Lung (tissue), 12 donors: ENCODE data around the gene ZGLP1. TPM values are rescaled to one million over a fixed set of nuclear protein-coding genes. Genes with fewer than 3 reads are reported as not detected.
A peak's percentile ranks its signal among the peaks of the same experiment; 100 is the strongest.

Source experiments
- ATAC-seq: fragments of 200-7000 bp; cut with Tn5 transposase; one replicate; pipeline ENCODE4 v1.9.1; 2020; ENCODE audit warnings: moderate number of reproducible peaks; ENCODE audit not compliant: insufficient read depth, low FRiP score
- DNase-seq, 3 donors: peaks; one replicate each; pipeline ENCODE4 v3.0.0-alpha.2; 2013 to 2017
- H3K27ac ChIP-seq, 2 donors: one replicate each; pipeline ENCODE4 v1.5.1; 2013; ENCODE audit warnings: mild to moderate bottlenecking in 2 of 2, moderate library complexity in 2 of 2, control low read depth in 1 of 2, inconsistent platforms in 1 of 2, low read depth in 1 of 2, low read length in 1 of 2
- H3K27me3 ChIP-seq, 3 donors: one replicate each; pipeline ENCODE4 v1.5.1; 2013; ENCODE audit warnings: low read length in 2 of 3; ENCODE audit not compliant: control insufficient read depth in 3 of 3, insufficient read depth in 3 of 3
- H3K36me3 ChIP-seq, 4 donors: one replicate each; pipeline ENCODE4 v1.5.1; 2013; ENCODE audit warnings: low read length in 4 of 4, mild to moderate bottlenecking in 1 of 4, moderate library complexity in 1 of 4; ENCODE audit not compliant: control insufficient read depth in 4 of 4, insufficient read depth in 4 of 4
- H3K4me1 ChIP-seq, 5 donors: one replicate each; pipeline ENCODE4 v1.5.1; 2013; ENCODE audit warnings: low read length in 5 of 5, mild to moderate bottlenecking in 2 of 5, moderate library complexity in 1 of 5; ENCODE audit not compliant: control insufficient read depth in 5 of 5, insufficient read depth in 5 of 5
- H3K4me3 ChIP-seq: one replicate; pipeline ENCODE4 v1.5.1; 2013; ENCODE audit warnings: mild to moderate bottlenecking, control low read depth, moderate library complexity
- H3K9ac ChIP-seq, 2 donors: one replicate each; pipeline ENCODE4 v1.5.1; 2013; ENCODE audit warnings: low read length in 2 of 2, control low read depth in 1 of 2; ENCODE audit not compliant: insufficient read depth in 1 of 2
- H3K9me3 ChIP-seq, 4 donors: one replicate each; pipeline ENCODE4 v1.5.1; 2013; ENCODE audit warnings: low read length in 3 of 4, mild to moderate bottlenecking in 1 of 4, moderate library complexity in 1 of 4; ENCODE audit not compliant: control insufficient read depth in 4 of 4, insufficient read depth in 3 of 4
- WGBS, 2 donors: extraction: QIAGEN DNeasy Blood & Tissue Kit; methylation state at CpG; one replicate each; pipeline ENCODE4 v1.1.7; 2013; 5-methylcytosine and 5-hydroxymethylcytosine counted together
- polyA plus RNA-seq, 2 donors: library from polyadenylated mRNA; stranded (reverse); fragments of 200-250 nt; gene quantifications; one replicate each; pipeline ENCODE4 v1.2.1, GENCODE V29; 2013
- total RNA-seq, 2 donors: library from RNA; depleted of rRNA in 1 of 2; stranded (reverse); fragments of >200 nt in 1 of 2; gene quantifications; one replicate each; pipeline ENCODE4 v1.2.1, GENCODE V29; 2014 to 2021
- TF ChIP-seq, protein P1 (sequence below): IDR thresholded peaks from 2 replicates; pipeline ENCODE4 v1.5.1; 2012; ENCODE audit warnings: mild to moderate bottlenecking; ENCODE audit errors: control extremely low read depth, extremely low read depth
- donor health status: control.
- donor health status: control.
- donor health status: Bipolar disorder and iron deficiency.
- donor health status: healthy.
- donor health status: DM: yes; HTN: yes; CAD: no.

Gene ZGLP1
- total and polyA plus RNA-seq, 4 donors: 3.0 to 6.7 (median 4.4) TPM

DNA sequence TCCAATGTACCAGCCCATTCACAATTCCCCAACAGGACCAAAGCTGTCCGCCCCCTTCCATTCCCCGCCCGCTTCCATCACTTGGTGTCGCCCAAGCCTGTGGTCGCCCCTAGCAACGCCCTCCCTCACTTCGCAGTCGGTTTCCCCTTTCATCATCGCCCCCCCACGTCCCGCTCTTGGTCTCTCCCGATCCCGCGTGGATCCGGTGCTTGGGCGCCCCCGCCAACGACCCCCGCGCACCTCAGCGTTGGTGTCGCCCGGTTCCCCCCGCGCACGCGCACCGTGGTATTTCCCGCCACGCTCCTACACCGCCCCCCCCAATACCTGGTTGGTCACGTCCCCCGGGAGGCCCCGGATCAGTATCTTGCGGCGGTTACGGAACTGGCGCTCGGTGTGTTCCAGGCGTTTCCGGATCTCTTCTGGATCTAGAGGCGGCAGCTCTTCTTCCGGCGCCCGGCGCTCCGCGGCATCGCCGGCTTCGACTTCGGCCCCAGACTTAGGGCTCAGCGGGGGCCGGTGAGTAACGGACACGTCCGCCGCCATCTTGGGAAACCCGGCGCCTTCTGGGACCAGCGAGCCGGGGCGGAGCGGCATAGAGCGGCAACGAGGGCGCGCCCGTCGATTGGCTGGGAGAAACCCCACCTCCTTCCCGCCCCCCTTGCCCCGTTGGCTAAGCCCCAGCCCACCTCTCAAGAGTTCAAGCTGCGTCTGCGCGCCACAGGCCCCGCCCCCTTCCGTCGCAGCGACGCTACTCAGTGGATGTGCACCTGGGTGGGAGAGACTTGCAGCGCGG is 23.5 kb upstream of the ZGLP1 start, which contains the start of gene RAVER1:
RAVER1 (minus strand) TSS at position 565 of the 793 bp plus-strand sequence; CDS start at position 543, 22 bp downstream.
- H3K4me3 ChIP-seq: peak within 1 kb of the TSS; percentile 90
- ATAC-seq: peak; percentile 91
- H3K9me3 ChIP-seq: no peaks in the 10 kb centered on the region
- H3K4me1 ChIP-seq: peaks cover 0 to 25% (median 9%) of the 10 kb centered on the region in 5 donors
- TF ChIP-seq, protein P1, sequence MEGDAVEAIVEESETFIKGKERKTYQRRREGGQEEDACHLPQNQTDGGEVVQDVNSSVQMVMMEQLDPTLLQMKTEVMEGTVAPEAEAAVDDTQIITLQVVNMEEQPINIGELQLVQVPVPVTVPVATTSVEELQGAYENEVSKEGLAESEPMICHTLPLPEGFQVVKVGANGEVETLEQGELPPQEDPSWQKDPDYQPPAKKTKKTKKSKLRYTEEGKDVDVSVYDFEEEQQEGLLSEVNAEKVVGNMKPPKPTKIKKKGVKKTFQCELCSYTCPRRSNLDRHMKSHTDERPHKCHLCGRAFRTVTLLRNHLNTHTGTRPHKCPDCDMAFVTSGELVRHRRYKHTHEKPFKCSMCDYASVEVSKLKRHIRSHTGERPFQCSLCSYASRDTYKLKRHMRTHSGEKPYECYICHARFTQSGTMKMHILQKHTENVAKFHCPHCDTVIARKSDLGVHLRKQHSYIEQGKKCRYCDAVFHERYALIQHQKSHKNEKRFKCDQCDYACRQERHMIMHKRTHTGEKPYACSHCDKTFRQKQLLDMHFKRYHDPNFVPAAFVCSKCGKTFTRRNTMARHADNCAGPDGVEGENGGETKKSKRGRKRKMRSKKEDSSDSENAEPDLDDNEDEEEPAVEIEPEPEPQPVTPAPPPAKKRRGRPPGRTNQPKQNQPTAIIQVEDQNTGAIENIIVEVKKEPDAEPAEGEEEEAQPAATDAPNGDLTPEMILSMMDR: no peak
- 0 to 1% methylated on average over 74 to 82 of the region's 82 CpGs for WGBS, 2 donors
- H3K36me3 ChIP-seq: peaks cover 0 to 18% (median 11%) of the 10 kb centered on the region in 4 donors
- peak within 1 kb of the TSS in 1 of 2 donors; percentile 40 for H3K9ac ChIP-seq
- peak within 1 kb of the TSS; percentile 89 to 99 for H3K27ac ChIP-seq
- H3K27me3 ChIP-seq: no peaks in the 10 kb centered on the region
- peak; percentile 98 to 99 (median 98) for DNase-seq

DNA sequence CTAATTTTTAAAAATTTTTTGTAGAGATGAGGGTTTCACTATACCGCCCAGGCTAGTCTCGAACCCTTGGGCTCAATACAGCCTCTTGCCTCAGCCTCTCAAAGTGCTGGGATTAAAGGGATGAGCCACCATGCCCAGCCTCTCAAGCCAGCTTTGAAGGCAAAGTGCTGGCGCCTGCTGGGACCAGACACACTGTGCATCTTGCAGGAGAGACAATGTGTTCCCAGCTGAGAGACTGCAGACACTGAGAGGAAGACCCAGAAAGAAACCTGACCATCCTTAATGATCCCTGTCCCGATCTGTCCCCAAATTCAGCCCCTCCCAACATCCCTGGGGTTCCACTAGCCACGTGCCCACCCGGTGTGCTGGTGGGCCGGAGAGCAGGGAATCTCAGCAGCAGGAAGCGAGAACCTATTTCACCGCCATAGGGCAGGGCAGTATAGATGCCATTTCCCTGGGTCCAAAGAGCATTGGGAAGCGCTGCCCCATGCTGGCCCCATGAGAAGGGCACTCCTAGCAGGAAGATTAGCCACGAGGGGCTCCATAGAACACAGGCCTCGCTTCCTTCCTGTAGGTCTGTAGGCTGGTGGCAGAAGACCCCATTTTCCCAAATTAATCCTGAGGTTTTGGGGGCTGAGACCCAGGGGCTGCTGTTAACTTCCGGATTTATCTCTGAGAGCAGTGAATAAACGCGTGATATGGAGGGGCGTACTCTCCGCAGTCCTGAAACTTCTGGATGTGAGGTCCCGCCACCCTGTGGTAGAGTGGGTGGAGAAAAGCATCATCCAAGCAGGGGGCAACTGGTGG is 22.7 kb upstream of the ZGLP1 start:
- H3K9me3 ChIP-seq: no peaks in the 10 kb centered on the region
- WGBS, 2 donors: 33 to 39% methylated on average over 18 of the region's 18 CpGs
- peak overlapping the region; percentile 90 for H3K4me3 ChIP-seq
- H3K9ac ChIP-seq: peak overlapping the region in 1 of 2 donors; percentile 40
- peaks cover 0 to 26% (median 18%) of the 10 kb centered on the region in 4 donors for H3K36me3 ChIP-seq
- no peaks in the 10 kb centered on the region for H3K27me3 ChIP-seq
- TF ChIP-seq, protein P1: no peak
- H3K27ac ChIP-seq: peak overlapping the region; percentile 88 to 99
- H3K4me1 ChIP-seq: peaks cover 0 to 25% (median 9%) of the 10 kb centered on the region in 5 donors
- DNase-seq (no peak), ATAC-seq (no peak)

DNA sequence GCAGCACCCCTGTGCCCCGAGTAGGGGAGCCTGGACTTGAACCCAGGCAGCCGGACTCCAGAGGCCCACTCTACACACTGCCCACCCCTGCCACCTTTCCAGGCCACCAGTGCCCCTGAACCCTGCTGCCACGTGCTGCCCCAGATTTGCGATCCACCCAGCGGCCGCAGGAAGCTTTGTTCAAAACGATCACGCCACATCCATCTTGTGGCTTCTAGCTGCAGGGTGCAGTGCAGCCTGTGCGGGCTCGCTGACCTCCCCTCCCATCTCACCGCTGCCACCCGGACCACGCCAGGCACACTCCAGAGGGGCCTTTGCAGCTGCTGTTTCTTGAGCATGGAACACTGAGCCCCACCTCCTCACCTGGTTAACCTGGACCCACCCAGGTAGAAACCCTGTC is 19.9 kb upstream of the ZGLP1 start:
- Histone ChIP-seq H3K4me1 (peaks cover 0 to 19% (median 9%) of the 10 kb centered on the region in 5 donors), H3K4me3 (no peak overlapping the region), H3K27me3 (no peaks in the 10 kb centered on the region), H3K9me3 (no peaks in the 10 kb centered on the region), H3K27ac (no peak overlapping the region), H3K36me3 (peaks cover 2 to 44% (median 30%) of the 10 kb centered on the region in 4 donors), H3K9ac (no peak overlapping the region)
- DNase-seq (no peak), ATAC-seq (no peak)
- WGBS, 2 donors: 95 to 96% methylated on average over 13 of the region's 13 CpGs
- TF ChIP-seq, protein P1: no peak
